ENCODE results near the gene HHIP. TPM values are rescaled to one million over a fixed set of nuclear protein-coding genes. Genes with fewer than 3 reads are reported as not detected.

HHIP gene
- total and polyA plus RNA-seq, 9 of the 15 experiments (the other 6 are each of a cell fraction or from before 2014, with no cell fraction given) = 0.09 TPM; not detected in 8

- ChIA-PET CTCF (ENCODE audit: low intra/inter-chr PET ratio) (no interaction called here), POLR2A (no interaction called here)
- Histone ChIP-seq H3K4me1 (replicated peaks in 1 of 2; ENCODE audit: control insufficient read depth in 2 of 2, insufficient read depth in 2 of 2, low read length in 2 of 2) (no peaks in the 10 kb centered on the region), H3K4me2 (ENCODE audit: insufficient read depth, low read length) (no peak overlapping the region), H3K9ac (ENCODE audit: insufficient read depth in 1 of 2, low read depth in 2 of 2, low read length in 2 of 2) (no peak overlapping the region), H3K9me3 (replicated peaks; ENCODE audit: control insufficient read depth, insufficient read depth, low read depth, low read length) (no peaks in the 10 kb centered on the region), H3K36me3 (ENCODE audit: control insufficient read depth, insufficient read depth, low read length) (no peaks in the 10 kb centered on the region), H3K27me3 (ENCODE audit: control insufficient read depth in 2 of 2, insufficient read depth in 2 of 2, low read length in 2 of 2) (no peaks in the 10 kb centered on the region), H3K27ac (ENCODE audit: extremely low read depth, low read depth, low read length) (no peak overlapping the region), H2AFZ (ENCODE audit: low read depth, low read length) (no peak overlapping the region), H4K20me1 (replicated peaks; ENCODE audit: control insufficient read depth, insufficient read depth, low read length) (no peaks in the 10 kb centered on the region), H3K9me1 (ENCODE audit: control insufficient read depth, insufficient read depth, low read length) (no peaks in the 10 kb centered on the region), H3K4me3 (no peak overlapping the region), H3K79me2 (ENCODE audit: control insufficient read depth, insufficient read depth, low read length) (no peaks in the 10 kb centered on the region)
- no peak for FAIRE-seq
- no TSS peak for BruUV-seq (replicated peaks)
- WGBS (ENCODE audit: insufficient coverage, low coverage, missing lambda C conversion rate) = 0% methylated on average over 3 of the region's 3 CpGs
- in situ Hi-C loops (cut with MboI) (no loop called here), intact Hi-C loops (cut with micrococcal nuclease) (no loop called here)
- no peak for DNase-seq (ENCODE audit: extremely low read depth in 1 of 4, low spot score in 3 of 4)
- no peak for ATAC-seq
- TF ChIP-seq MYBL2 (IDR thresholded peaks at IDR 0.05; ENCODE audit: low read depth) (no peak), MYBL2 (CRISPR knock-in tag; IDR thresholded peaks at IDR 0.05; ENCODE audit: borderline replicate concordance) (no peak), ZNF696 (CRISPR knock-in tag; conservative IDR thresholded peaks at IDR 0.05) (no peak), DACH1 (IDR thresholded peaks at IDR 0.05; ENCODE audit: partially characterized antibody) (no peak), ZNF780A (CRISPR knock-in tag; IDR thresholded peaks at IDR 0.05) (no peak), ZNF431 (CRISPR knock-in tag; IDR thresholded peaks at IDR 0.05) (no peak), EZH2 (IDR thresholded peaks at IDR 0.05; ENCODE audit: borderline replicate concordance, low read depth, low read length) (no peak), NONO (IDR thresholded peaks at IDR 0.05; ENCODE audit: low read depth in 2 of 2, low read length in 1 of 2) (no peak), SRSF7 (optimal IDR thresholded peaks at IDR 0.05; ENCODE audit: low read depth, low read length) (no peak), ZBTB11 (CRISPR knock-in tag; IDR thresholded peaks at IDR 0.05) (no peak)
- TF ChIP-seq, protein P1, sequence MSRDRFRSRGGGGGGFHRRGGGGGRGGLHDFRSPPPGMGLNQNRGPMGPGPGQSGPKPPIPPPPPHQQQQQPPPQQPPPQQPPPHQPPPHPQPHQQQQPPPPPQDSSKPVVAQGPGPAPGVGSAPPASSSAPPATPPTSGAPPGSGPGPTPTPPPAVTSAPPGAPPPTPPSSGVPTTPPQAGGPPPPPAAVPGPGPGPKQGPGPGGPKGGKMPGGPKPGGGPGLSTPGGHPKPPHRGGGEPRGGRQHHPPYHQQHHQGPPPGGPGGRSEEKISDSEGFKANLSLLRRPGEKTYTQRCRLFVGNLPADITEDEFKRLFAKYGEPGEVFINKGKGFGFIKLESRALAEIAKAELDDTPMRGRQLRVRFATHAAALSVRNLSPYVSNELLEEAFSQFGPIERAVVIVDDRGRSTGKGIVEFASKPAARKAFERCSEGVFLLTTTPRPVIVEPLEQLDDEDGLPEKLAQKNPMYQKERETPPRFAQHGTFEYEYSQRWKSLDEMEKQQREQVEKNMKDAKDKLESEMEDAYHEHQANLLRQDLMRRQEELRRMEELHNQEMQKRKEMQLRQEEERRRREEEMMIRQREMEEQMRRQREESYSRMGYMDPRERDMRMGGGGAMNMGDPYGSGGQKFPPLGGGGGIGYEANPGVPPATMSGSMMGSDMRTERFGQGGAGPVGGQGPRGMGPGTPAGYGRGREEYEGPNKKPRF (IDR thresholded peaks at IDR 0.05; ENCODE audit: low read depth, low read length) = no peak
- TF ChIP-seq, protein P2, sequence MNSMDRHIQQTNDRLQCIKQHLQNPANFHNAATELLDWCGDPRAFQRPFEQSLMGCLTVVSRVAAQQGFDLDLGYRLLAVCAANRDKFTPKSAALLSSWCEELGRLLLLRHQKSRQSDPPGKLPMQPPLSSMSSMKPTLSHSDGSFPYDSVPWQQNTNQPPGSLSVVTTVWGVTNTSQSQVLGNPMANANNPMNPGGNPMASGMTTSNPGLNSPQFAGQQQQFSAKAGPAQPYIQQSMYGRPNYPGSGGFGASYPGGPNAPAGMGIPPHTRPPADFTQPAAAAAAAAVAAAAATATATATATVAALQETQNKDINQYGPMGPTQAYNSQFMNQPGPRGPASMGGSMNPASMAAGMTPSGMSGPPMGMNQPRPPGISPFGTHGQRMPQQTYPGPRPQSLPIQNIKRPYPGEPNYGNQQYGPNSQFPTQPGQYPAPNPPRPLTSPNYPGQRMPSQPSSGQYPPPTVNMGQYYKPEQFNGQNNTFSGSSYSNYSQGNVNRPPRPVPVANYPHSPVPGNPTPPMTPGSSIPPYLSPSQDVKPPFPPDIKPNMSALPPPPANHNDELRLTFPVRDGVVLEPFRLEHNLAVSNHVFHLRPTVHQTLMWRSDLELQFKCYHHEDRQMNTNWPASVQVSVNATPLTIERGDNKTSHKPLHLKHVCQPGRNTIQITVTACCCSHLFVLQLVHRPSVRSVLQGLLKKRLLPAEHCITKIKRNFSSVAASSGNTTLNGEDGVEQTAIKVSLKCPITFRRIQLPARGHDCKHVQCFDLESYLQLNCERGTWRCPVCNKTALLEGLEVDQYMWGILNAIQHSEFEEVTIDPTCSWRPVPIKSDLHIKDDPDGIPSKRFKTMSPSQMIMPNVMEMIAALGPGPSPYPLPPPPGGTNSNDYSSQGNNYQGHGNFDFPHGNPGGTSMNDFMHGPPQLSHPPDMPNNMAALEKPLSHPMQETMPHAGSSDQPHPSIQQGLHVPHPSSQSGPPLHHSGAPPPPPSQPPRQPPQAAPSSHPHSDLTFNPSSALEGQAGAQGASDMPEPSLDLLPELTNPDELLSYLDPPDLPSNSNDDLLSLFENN (IDR thresholded peaks at IDR 0.05; ENCODE audit: low read depth in 2 of 2, low read length in 2 of 2) = no peak
These were observed 30.9 kb upstream of the HHIP start for GRCh38 chr4:144614850-144615585.
